Fibroblast of lung (primary cell): ENCODE measurements around the gene TMEM223. TPM values are rescaled to one million over a fixed set of nuclear protein-coding genes. Genes with fewer than 3 reads are reported as not detected.
A peak's percentile ranks its signal among the peaks of the same experiment; 100 is the strongest.

Experiments used
- DNase-seq, 2 donors: peaks; one replicate each; pipeline versions ENCODE4 v3.0.0 to v3.0.0-alpha.2; 2010; ENCODE audit warnings: low read depth in 2 of 2
- H2AFZ ChIP-seq: 2 replicates; pipeline ENCODE4 v1.5.1; 2012; ENCODE audit warnings: low read length, control low read depth, inconsistent platforms
- H3K27ac ChIP-seq: 2 replicates; pipeline ENCODE4 v1.5.1; 2011; ENCODE audit warnings: low read length, control low read depth; ENCODE audit not compliant: insufficient read depth
- H3K27me3 ChIP-seq: 2 replicates; pipeline ENCODE4 v1.5.1; 2011; ENCODE audit warnings: mild to moderate bottlenecking, low read length; ENCODE audit not compliant: control insufficient read depth, insufficient read depth
- H3K36me3 ChIP-seq: 2 replicates; pipeline ENCODE4 v1.5.1; 2011; ENCODE audit warnings: low read length; ENCODE audit not compliant: control insufficient read depth, insufficient read depth
- H3K4me1 ChIP-seq: 2 replicates; pipeline ENCODE4 v1.5.1; 2011; ENCODE audit warnings: low read length; ENCODE audit not compliant: control insufficient read depth, insufficient read depth; ENCODE audit errors: extremely low read depth
- H3K4me2 ChIP-seq: 2 replicates; pipeline ENCODE4 v1.5.1; 2011; ENCODE audit warnings: low read length, control low read depth; ENCODE audit not compliant: insufficient read depth; ENCODE audit errors: extremely low read depth
- H3K4me3 ChIP-seq, 4 experiments: fragments of 200-600 bp in 1 of 4; sonication (generic) in 1 of 4; replicated peaks in 1 of 4; 2 replicates each; pipeline ENCODE4 v1.5.1; 2011 to 2016; ENCODE audit warnings: low read length in 4 of 4, low read depth in 3 of 4, mild to moderate bottlenecking in 3 of 4, control low read depth in 2 of 4, inconsistent platforms in 1 of 4, mixed read lengths in 1 of 4; ENCODE audit not compliant: insufficient read depth in 1 of 4; ENCODE audit errors: control extremely low read depth in 1 of 4
- H3K79me2 ChIP-seq: 2 replicates; pipeline ENCODE4 v1.5.1; 2012; ENCODE audit warnings: mild to moderate bottlenecking, low read length, inconsistent platforms; ENCODE audit not compliant: control insufficient read depth, insufficient read depth
- H3K9ac ChIP-seq: 2 replicates; pipeline ENCODE4 v1.5.1; 2011; ENCODE audit warnings: mild to moderate bottlenecking, low read length, control low read depth; ENCODE audit not compliant: insufficient read depth
- H3K9me3 ChIP-seq: 2 replicates; pipeline ENCODE4 v1.5.1; 2012; ENCODE audit warnings: low read depth, low read length; ENCODE audit not compliant: control insufficient read depth, insufficient read depth
- H4K20me1 ChIP-seq: 2 replicates; pipeline ENCODE4 v1.5.1; 2011; ENCODE audit warnings: low read length; ENCODE audit not compliant: control insufficient read depth, insufficient read depth; ENCODE audit errors: extremely low read depth
- CTCF ChIP-seq, 2 donors: IDR thresholded peaks in 1 of 2; conservative IDR thresholded peaks in 1 of 2; 1 replicate in 1 of 2; 2 replicates in 1 of 2; pipeline ENCODE4 v1.5.1; 2011 to 2012; ENCODE audit warnings: low read length in 2 of 2, control low read depth in 1 of 2, inconsistent platforms in 1 of 2, low read depth in 1 of 2, mild to moderate bottlenecking in 1 of 2
- EZH2 ChIP-seq: IDR thresholded peaks from 2 replicates; pipeline ENCODE4 v1.5.1; 2012; ENCODE audit warnings: low read length, control low read depth, mild to moderate bottlenecking; ENCODE audit errors: missing control alignments
- polyA plus RNA-seq, 2 donors: library from polyadenylated mRNA; depleted of rRNA in 1 of 2; stranded (reverse) in 1 of 2; unstranded in 1 of 2; fragments of >200 nt; gene quantifications; 2 replicates each; pipeline ENCODE4 v1.2.1, GENCODE V29; 2011 to 2012; ENCODE audit warnings: missing spikeins in 1 of 2
- total RNA-seq: library from RNA; depleted of rRNA; stranded (reverse); fragments of >200 nt; gene quantifications from 2 replicates; pipeline ENCODE4 v1.2.1, GENCODE V29; 2014

The TMEM223 gene
- total and polyA plus RNA-seq, 2 donors (not counting 1 experiment from before 2014, with no cell fraction given) = 11.7 to 15.4 TPM

- H3K27ac ChIP-seq = peak within 1 kb of the TSS; percentile 93
- peak; percentile 97 to 98 for DNase-seq
- no peaks in the 10 kb centered on the region for H4K20me1 ChIP-seq
- peaks cover 11% of the 10 kb centered on the region for H3K36me3 ChIP-seq
- H3K4me1 ChIP-seq = peaks cover 16% of the 10 kb centered on the region
- no peaks in the 10 kb centered on the region for H3K27me3 ChIP-seq
- peaks cover 39% of the 10 kb centered on the region for H3K79me2 ChIP-seq
- no peaks in the 10 kb centered on the region for H3K9me3 ChIP-seq
- TF ChIP-seq CTCF (conservative IDR thresholded peaks at IDR 0.05 in 1 of 2, IDR thresholded peaks at IDR 0.05 in 1 of 2; ENCODE audit: low read depth in 1 of 2, low read length in 2 of 2) (peak; percentile 58 to 59), EZH2 (no peak)
- H3K4me2 ChIP-seq = peak within 1 kb of the TSS; percentile 98
- peak within 1 kb of the TSS; percentile 87 to 99 (median 98) for H3K4me3 ChIP-seq
- H3K9ac ChIP-seq = peak within 1 kb of the TSS; percentile 89
- peak within 1 kb of the TSS; percentile 59 for H2AFZ ChIP-seq
These were observed 4.6 kb downstream of the TMEM223 start, which contains the start of gene TMEM179B for GRCh38 chr11:62787005-62787759. TMEM179B (plus strand) TSS chr11:62787402; CDS start chr11:62787432, 30 bp downstream.

DNA sequence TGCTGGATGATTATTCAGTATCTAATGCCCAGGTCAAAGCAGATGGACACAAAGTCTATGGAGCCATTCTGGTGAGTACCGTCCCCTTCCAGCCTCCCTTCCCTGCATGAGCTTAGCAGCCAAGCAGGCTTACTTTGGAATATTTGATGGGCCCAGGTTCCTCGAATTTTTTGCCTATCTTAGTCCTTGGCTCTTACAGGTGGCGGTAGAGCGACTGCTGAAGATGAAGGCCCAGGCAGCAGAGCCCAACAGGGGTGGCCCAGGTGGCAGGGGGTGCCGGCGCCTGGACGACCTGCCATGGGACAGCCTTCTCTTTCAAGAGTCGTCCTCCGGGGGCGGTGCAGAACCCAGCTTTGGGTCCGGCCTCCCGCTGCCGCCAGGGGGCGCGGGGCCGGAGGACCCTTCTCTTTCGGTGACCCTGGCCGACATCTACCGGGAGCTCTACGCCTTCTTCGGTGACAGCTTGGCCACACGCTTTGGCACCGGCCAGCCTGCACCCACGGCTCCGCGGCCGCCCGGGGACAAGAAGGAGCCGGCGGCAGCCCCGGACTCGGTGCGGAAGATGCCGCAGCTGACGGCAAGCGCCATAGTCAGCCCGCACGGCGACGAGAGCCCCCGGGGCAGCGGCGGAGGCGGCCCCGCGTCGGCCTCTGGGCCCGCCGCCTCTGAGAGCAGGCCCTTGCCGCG lies 5.3 kb downstream of the TMEM223 start:
- Histone ChIP-seq H3K4me3 (peak overlapping the region; percentile 53 to 99 (median 92)), H3K27ac (peak overlapping the region; percentile 93), H3K36me3 (peaks cover 12% of the 10 kb centered on the region), H2AFZ (peak overlapping the region; percentile 24), H3K4me2 (peak overlapping the region; percentile 98), H3K79me2 (peaks cover 36% of the 10 kb centered on the region), H3K9me3 (no peaks in the 10 kb centered on the region), H3K27me3 (no peaks in the 10 kb centered on the region), H3K9ac (peak overlapping the region; percentile 89), H3K4me1 (peaks cover 14% of the 10 kb centered on the region), H4K20me1 (no peaks in the 10 kb centered on the region)
- peak; percentile 68 to 78 for DNase-seq
- TF ChIP-seq CTCF (conservative IDR thresholded peaks at IDR 0.05 in 1 of 2, IDR thresholded peaks at IDR 0.05 in 1 of 2; ENCODE audit: low read depth in 1 of 2, low read length in 2 of 2) (peak; percentile 89 to 92), EZH2 (no peak)

GRCh38 chr11:62782753-62783152 lies 9.1 kb downstream of the TMEM223 start:
- peaks cover 5% of the 10 kb centered on the region for H3K4me1 ChIP-seq
- no peaks in the 10 kb centered on the region for H4K20me1 ChIP-seq
- no peak for DNase-seq
- peaks cover 5% of the 10 kb centered on the region for H3K79me2 ChIP-seq
- no peaks in the 10 kb centered on the region for H3K9me3 ChIP-seq
- no peak overlapping the region for H3K4me3 ChIP-seq
- TF ChIP-seq EZH2 (no peak), CTCF (conservative IDR thresholded peaks at IDR 0.05 in 1 of 2, IDR thresholded peaks at IDR 0.05 in 1 of 2; ENCODE audit: low read depth in 1 of 2, low read length in 2 of 2) (no peak)
- no peak overlapping the region for H2AFZ ChIP-seq
- peaks cover 12% of the 10 kb centered on the region for H3K36me3 ChIP-seq
- H3K27ac ChIP-seq = no peak overlapping the region
- no peak overlapping the region for H3K9ac ChIP-seq
- no peaks in the 10 kb centered on the region for H3K27me3 ChIP-seq
- H3K4me2 ChIP-seq = no peak overlapping the region
